Hematopoietic multipotent progenitor cell treated with erythropoietin and hydrocortisone succinate and interleukin-3 and kit ligand, for 17 days (in vitro differentiated cells): ENCODE measurements around the gene WSCD2.
A peak's percentile ranks its signal among the peaks of the same experiment; 100 is the strongest.

Experiments
- DNase-seq: peaks from one replicate; pipeline ENCODE4 v3.0.0-alpha.2; 2015; ENCODE audit warnings: low spot score

The WSCD2 gene

GRCh38 chr12:108166505-108166904 is 37.4 kb downstream of the WSCD2 start:
- no peak for DNase-seq

- no peak for DNase-seq
These were observed 38.9 kb downstream of the WSCD2 start for GRCh38 chr12:108167974-108168373.

GRCh38 chr12:108169708-108170107 is 40.6 kb downstream of the WSCD2 start:
- DNase-seq: no peak

GRCh38 chr12:108170164-108170563 is 41.1 kb downstream of the WSCD2 start:
- no peak for DNase-seq

GRCh38 chr12:108172033-108172432 is 42.9 kb downstream of the WSCD2 start:
- DNase-seq: no peak

- no peak for DNase-seq
These were observed 44.1 kb downstream of the WSCD2 start for GRCh38 chr12:108173160-108173559.

GRCh38 chr12:108173892-108174291 is 44.8 kb downstream of the WSCD2 start:
- no peak for DNase-seq

- no peak for DNase-seq
These were observed 45.6 kb downstream of the WSCD2 start for GRCh38 chr12:108174641-108175040.

GRCh38 chr12:108175310-108175709 is 46.2 kb downstream of the WSCD2 start:
- no peak for DNase-seq

GRCh38 chr12:108176292-108176691 is 47.2 kb downstream of the WSCD2 start:
- DNase-seq: no peak

GRCh38 chr12:108177131-108177530 is 48.0 kb downstream of the WSCD2 start:
- DNase-seq: no peak

- no peak for DNase-seq
These were observed 50.2 kb downstream of the WSCD2 start for GRCh38 chr12:108179305-108179704.

GRCh38 chr12:108180255-108181094 is 51.4 kb downstream of the WSCD2 start:
- DNase-seq: no peak

GRCh38 chr12:108181095-108181454 is 52.0 kb downstream of the WSCD2 start:
- DNase-seq: no peak

GRCh38 chr12:108182096-108182495 is 53.0 kb downstream of the WSCD2 start:
- DNase-seq: no peak

- DNase-seq: no peak
These were observed 55.9 kb downstream of the WSCD2 start for GRCh38 chr12:108185002-108185401.

- DNase-seq: no peak
These were observed 58.7 kb downstream of the WSCD2 start for GRCh38 chr12:108187831-108188230.

GRCh38 chr12:108190529-108190928 is 61.4 kb downstream of the WSCD2 start:
- no peak for DNase-seq

GRCh38 chr12:108191086-108191485 is 62.0 kb downstream of the WSCD2 start:
- no peak for DNase-seq

GRCh38 chr12:108191938-108192337 is 62.9 kb downstream of the WSCD2 start:
- DNase-seq: no peak

GRCh38 chr12:108193493-108193892 is 64.4 kb downstream of the WSCD2 start:
- no peak for DNase-seq

GRCh38 chr12:108193917-108194316 is 64.8 kb downstream of the WSCD2 start:
- DNase-seq: peak; percentile 58

GRCh38 chr12:108194585-108194984 is 65.5 kb downstream of the WSCD2 start:
- no peak for DNase-seq

- DNase-seq: no peak
These were observed 67.2 kb downstream of the WSCD2 start for GRCh38 chr12:108196319-108196718.
